Stimulated activated CD8-positive, alpha-beta memory T cell treated with anti-CD3 and anti-CD28 coated beads, Interleukin-15, amount 100 ng/mL, for 48 hours (primary cell): ENCODE results near the gene KCNJ3.

Experiments
- DNase-seq, 2 donors: peaks; one replicate each; pipeline ENCODE4 v3.0.0-alpha.2; 2020; ENCODE audit warnings: low read depth in 2 of 2

Gene KCNJ3

DNA sequence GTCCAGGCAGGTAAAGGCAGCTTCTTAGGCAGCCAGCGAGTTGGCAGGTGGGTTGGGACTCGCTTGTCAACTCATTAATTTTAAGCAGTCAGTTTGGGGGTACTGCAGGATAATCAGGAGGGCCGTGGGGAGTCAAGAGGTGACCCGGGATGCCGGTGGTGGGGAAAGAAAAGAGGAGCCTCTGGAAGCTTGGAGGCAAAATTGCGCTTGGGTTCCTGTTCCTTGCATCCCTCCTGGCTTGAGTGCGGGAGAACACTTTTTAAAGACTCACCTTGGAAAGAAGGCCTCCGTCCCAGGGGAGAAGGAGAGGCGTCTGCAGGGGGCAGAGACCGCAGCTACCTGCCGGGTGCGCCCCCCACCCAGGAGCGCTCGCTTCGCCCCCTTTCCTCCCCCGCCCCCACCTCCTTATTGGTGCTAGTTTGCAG is at the start of gene KCNJ3:
KCNJ3 (plus strand) TSS at position 400 of the 425 bp plus-strand sequence. CDS start 81 bp downstream, outside the sequence.
- DNase-seq: no peak

- no peak for DNase-seq
Measured at GRCh38 chr2:154655499-154655898, 43.0 kb upstream of the KCNJ3 start.

DNA sequence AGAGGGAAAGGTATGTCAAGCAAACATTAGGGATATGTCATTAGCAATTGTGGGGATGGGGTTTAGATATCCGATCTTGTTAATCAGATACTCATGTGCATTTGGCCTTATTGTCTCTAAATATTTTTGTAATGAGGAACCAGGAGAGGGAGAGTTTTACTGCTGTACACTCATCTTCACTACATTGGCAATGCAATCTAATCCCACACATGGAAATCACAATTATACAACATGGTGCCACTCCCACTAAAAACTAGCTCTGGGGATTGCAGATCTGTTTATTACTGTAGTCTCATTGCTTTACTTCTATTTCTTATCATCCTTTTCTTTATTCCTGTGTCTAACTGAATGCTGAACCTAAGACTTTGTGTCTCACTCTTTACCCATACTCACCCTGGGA is 39.6 kb upstream of the KCNJ3 start:
- no peak for DNase-seq

GRCh38 chr2:154664248-154664647 is 34.2 kb upstream of the KCNJ3 start:
- DNase-seq: no peak

GRCh38 chr2:154670083-154670482 is 28.4 kb upstream of the KCNJ3 start:
- DNase-seq: no peak

DNA sequence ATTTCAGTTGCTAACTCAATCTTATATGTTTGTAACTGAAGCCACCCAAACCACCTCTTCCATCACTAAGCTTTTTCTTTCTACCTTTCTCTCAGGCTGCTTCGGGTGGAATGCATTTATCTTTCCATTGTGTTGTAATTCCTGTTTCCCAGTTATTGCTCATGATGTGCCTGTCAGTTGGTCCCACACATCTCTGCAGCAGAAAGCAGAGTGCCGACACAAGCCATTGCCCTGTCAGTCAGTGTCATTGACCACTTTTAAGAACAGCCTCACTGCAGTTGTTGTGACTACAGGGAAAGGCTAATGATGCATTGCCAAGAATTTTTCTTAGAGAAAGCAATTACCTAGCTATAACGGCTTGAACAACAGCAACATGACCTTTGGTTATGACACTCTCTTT is 24.8 kb upstream of the KCNJ3 start:
- DNase-seq: no peak

DNA sequence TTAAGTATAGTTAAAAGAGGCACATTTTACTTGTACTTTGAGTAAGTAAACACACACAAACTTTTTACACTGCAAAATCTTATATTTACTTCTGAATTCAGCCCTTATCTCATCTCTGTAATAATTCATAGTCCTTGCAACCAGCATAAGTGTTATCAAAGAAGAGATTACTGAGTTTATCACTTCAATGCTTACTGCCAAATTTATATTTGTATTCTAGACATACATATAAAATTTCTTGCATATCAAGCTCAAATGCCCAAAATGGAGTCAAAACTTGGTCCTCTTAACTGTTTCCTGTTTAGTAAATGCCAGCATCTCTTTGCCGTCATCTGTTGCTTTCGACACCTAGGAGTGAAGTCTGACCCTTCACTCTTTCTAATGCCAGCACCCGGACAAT is 21.1 kb upstream of the KCNJ3 start:
- DNase-seq: no peak

DNA sequence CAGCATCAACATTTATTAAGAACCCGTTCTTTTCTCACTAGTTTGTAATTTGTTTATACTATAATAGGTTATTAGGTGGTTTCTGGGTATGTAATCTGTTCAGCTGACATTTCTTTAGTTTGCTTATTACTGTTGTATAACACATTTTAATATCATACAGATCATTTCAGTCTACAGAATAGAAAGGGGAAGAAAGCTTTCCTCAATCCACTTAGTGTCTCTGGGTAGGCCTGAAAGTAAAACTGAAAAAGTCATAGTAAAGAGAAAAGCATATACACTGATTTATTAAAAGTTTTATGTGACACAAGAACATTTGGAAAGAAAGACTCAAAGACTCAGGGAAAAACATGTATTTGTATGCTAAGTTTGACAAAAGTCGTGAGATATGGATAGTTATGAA is 16.8 kb upstream of the KCNJ3 start:
- DNase-seq: no peak

DNA sequence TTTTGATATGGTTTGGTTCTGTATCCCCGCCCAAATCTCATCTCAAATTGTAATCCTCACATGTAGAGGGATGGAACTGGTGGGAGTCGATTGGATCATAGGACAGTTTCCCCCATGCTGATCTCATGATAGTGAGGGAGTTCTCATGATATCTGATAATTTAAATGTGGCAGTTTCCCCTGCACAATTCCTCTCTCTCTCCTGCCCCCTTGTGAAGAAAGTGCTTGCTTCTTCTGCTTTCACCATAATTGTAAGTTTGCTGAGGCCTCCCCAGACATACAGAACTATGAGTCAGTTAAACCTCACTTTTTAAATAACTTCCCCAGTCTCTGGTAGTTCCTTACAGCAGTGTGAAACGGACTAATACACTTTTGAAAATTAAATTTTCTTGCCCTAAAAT is 12.3 kb upstream of the KCNJ3 start:
- no peak for DNase-seq

DNA sequence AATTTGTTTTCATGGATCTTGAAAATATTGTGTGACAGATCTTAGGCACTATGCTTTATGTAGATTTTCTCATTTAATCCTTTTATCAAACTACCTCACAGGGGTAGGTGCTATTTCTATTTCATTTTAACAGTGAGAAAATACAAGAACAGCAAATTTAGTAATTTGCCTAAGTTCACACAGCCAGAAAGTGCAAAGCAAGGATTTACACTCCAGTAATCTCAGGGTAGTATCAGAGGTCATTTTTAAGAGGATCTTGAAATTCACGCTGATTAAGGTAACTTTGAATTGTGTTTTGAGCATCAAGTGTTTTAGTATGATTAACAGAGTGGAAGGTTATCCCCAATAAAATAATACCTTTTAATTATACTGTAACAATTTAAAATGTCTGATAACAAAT is 10.1 kb upstream of the KCNJ3 start:
- DNase-seq: no peak

GRCh38 chr2:154689158-154689557 is 9.3 kb upstream of the KCNJ3 start:
- DNase-seq: no peak

GRCh38 chr2:154692927-154693326 is 5.6 kb upstream of the KCNJ3 start:
- no peak for DNase-seq

DNA sequence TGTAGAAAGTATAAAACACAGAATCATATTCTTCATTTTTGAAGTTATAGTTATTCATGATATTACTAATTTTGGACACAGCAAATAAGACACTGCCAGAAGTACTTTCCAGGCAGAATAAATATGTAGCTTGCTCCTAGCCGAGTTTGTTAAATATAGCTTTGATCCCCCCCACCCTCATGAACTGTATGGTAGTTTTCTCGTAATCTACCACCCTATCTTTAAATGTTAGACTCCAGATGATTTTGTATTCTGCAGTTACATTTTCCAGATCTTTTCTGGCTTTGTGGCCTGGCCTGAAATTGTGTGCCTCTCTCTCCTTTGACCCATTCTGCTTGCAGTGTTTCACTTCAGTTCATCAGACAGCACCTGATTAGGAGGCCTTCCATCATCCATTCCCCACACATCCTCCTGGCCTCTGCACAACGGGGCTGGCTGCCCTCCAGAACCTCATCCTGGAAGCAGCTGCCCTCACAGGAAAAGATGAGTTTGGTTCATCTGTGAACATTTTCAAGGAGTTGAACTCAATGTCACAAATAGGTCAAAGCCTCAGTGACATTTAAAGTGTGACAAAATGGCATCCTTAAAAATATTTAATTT is 4.7 kb upstream of the KCNJ3 start:
- DNase-seq: no peak

- no peak for DNase-seq
Measured at GRCh38 chr2:154694881-154695280, 3.6 kb upstream of the KCNJ3 start.

GRCh38 chr2:154696369-154696768 is 2.1 kb upstream of the KCNJ3 start:
- DNase-seq: no peak

DNA sequence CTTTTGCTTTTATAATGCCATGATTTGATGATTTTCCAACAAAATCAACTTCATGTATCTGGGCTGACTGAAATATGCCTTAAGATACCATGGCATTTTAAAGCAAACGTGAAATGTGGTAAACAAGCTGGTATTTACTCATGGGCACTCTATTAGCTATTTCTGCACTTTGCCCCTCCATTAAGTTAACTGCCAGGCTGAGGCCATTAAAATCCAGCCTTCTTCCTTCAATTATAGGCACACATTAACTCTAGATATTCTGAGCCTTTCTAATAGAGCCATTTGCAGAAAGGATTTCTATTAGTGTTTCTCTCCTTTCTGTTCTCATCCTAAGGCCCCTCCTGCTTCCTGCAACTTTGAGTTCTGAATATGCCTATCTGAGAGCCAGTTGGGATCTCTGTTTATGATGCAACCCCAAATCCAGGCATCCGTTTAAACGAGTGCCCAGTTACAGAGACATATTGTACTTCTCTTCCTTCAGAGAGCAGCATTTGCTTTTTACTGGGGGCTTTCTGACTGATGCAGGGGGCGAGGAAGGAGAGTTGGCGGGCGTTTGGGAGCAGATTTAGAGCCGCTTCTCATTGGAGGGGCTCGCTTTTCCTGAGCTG is 1.6 kb upstream of the KCNJ3 start:
- DNase-seq: no peak

DNA sequence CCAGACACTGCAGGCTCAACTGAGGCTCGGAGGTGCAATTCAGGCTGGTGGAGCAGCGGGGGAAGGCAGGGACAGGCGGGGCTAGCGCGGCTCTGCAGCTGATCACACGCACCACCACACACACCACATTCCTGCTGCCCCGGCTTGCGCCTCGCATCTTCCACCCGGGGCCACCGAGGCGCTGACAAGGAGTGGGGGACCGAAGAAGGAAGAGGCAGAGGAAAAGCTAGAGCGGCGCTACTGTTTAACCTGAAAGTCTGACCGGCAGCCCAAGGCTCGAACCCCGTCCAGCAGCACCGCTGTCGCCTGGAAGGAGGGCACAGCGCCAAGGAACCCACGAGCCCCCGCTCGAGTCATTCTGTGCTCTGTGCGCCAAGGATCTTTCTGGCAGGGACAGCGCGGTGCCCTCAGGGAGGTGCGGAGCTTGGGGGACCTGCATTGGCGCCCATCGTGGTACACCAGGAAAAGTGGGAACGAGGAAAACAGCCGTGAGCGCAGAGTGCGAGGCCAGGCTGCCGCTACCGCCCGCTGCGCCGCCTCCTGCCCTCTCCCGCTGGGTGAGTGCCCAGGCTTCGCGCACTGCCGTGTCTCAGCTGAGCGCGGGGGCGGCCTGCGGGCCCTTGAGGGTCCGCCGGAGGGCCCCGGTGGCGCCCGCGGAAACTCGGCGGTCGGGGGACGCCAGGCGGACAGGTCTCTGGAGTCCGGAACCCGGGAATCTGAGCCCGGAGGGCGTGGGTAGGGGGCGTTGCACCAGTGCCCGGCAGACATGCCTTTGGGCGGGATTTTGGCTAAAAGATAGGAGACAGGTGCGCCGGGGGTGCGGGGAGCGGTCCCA is 860 bp upstream of the KCNJ3 start:
- no peak for DNase-seq

- DNase-seq: no peak
Measured at GRCh38 chr2:154698721-154699574, 453 bp downstream of the KCNJ3 start.

DNA sequence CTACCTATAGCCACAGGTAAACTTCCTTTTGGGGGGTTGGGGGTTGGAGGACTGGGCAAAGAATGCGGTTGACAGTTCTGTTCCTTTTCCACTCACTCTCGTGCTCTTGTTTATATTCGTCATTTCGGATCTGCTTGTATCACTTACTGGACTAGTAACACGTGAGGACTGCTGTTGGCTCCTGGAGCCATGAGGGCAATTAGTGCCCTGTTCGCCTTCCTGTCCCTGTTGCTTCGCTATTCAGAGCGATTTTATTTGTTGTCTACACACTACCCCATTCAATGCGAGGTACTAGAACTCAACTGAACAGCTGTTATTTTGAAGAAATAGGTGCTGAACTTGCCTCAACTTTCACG is 1.1 kb downstream of the KCNJ3 start:
- DNase-seq: no peak

DNA sequence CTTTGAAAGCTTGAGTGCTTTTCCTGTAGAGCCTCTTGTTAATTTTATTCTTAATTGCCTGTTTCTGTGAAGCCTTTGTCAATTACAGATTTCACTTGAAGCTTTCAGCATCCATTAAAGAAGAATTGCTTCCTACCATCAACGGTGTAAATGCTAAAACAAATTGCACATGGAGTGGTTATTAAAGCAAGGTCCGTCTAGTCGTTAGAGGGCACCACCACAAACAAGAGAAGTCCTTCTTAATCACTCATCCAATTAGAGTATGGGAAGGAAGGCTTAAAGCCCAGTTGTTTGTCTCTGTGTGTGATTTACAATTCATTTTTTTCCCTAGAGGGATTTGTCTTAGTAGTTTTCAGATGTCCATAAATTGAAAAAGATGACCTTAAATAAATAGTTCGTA is 1.6 kb downstream of the KCNJ3 start:
- no peak for DNase-seq

GRCh38 chr2:154704991-154705390 is 6.5 kb downstream of the KCNJ3 start:
- DNase-seq: no peak

DNA sequence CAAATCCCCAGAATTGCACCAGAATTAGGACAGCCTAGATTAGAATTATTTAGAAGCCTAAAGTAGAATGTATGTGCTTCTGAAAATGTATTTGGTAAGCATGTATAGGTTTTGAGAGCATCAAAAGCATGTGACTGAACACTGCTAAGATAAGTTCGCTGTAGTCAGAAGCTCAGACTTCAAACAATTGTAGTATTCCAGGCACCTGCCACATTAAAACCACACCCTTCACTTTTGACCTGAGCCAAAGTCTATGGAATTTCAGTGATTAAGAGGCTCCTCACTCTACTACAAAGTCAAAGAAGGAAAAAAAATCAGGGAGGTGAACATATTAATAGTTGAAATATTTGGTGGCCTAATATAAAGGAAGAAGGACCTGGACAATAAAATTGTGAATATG is 8.2 kb downstream of the KCNJ3 start:
- DNase-seq: no peak
